ENCODE measurements around the gene NRXN3.

DNA sequence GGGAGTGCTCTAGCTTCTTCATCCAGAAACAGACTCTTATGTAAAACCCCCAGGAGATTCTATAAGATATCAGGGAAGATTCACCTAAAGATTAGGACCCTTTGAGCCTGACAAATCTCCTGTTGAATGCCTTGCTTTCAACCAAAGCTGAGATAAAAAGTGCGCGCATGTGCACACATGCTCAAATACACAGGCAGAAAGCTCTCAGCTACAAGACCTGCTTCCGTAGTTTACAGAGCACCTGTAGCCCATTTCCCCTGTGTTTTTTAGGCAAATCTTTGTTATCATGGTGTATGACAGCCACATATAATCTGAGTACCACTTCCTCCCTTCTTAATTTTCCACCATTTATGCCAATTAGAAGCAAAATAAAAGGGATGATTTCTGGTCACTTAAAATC, 866.9 kb downstream of the NRXN3 start:
- TF ChIP-seq, protein P1, sequence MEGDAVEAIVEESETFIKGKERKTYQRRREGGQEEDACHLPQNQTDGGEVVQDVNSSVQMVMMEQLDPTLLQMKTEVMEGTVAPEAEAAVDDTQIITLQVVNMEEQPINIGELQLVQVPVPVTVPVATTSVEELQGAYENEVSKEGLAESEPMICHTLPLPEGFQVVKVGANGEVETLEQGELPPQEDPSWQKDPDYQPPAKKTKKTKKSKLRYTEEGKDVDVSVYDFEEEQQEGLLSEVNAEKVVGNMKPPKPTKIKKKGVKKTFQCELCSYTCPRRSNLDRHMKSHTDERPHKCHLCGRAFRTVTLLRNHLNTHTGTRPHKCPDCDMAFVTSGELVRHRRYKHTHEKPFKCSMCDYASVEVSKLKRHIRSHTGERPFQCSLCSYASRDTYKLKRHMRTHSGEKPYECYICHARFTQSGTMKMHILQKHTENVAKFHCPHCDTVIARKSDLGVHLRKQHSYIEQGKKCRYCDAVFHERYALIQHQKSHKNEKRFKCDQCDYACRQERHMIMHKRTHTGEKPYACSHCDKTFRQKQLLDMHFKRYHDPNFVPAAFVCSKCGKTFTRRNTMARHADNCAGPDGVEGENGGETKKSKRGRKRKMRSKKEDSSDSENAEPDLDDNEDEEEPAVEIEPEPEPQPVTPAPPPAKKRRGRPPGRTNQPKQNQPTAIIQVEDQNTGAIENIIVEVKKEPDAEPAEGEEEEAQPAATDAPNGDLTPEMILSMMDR (IDR thresholded peaks at IDR 0.05): no peak
- TF ChIP-seq EZH2 (IDR thresholded peaks at IDR 0.05; ENCODE audit: borderline replicate concordance, insufficient read depth, low read depth, low read length, poor library complexity, severe bottlenecking): no peak
